PC-3 (cell line): Measurements from ENCODE around the gene EMC8. TPM values are rescaled to one million over a fixed set of nuclear protein-coding genes. Genes with fewer than 3 reads are reported as not detected.

ENCODE experiments used
- ATAC-seq: fragments of 200-7000 bp; cut with Tn5 transposase; 2 replicates; pipeline ENCODE4 v1.9.1; 2020; ENCODE audit warnings: mild to moderate bottlenecking, moderate library complexity
- BruUV-seq: library from RNA; stranded (reverse); fragments of 400-500 nt; replicated peaks from 2 replicates; lab custom pipeline; 2021; lab: Mats Ljungman, UMichigan
- CTCF ChIA-PET: fragments of 300-600 bp; sonication (Branson Sonifier 250); formaldehyde crosslinking; loops from one replicate; lab custom pipeline; 2022; ENCODE audit warnings: antibody characterized with exemption; lab: Charles Lee
- POLR2A ChIA-PET: fragments of 300-600 bp; sonication (Branson Sonifier 250); formaldehyde crosslinking; loops from one replicate; lab custom pipeline; 2022; ENCODE audit warnings: antibody characterized with exemption; ENCODE audit not compliant: unreplicated experiment; lab: Charles Lee
- DNase-seq: peaks from one replicate; pipeline ENCODE4 v3.0.0-alpha.2; 2015
- H2AFZ ChIP-seq: fragments of 300-600 bp; sonication (generic); 2 replicates; pipeline ENCODE4 v1.6.0; 2016; ENCODE audit warnings: antibody characterized with exemption, low read length
- H3F3A ChIP-seq: fragments of 300-600 bp; sonication (generic); one replicate; pipeline ENCODE4 v1.6.0; 2017; ENCODE audit warnings: antibody characterized with exemption, low read length, control low read depth, mild to moderate bottlenecking; ENCODE audit not compliant: unreplicated experiment
- H3K27ac ChIP-seq: fragments of 300-600 bp; sonication (generic); 2 replicates; pipeline ENCODE4 v1.5.1; 2016; ENCODE audit warnings: mild to moderate bottlenecking, low read length
- H3K27me3 ChIP-seq: fragments of 300-600 bp; sonication (generic); 2 replicates; pipeline ENCODE4 v1.6.1; 2016; ENCODE audit warnings: low read length, mixed read lengths
- H3K36me3 ChIP-seq: fragments of 300-600 bp; sonication (generic); 2 replicates; pipeline ENCODE4 v1.6.1; 2016; ENCODE audit warnings: low read depth, mixed run types, low read length, mixed read lengths
- H3K4me1 ChIP-seq: fragments of 300-600 bp; sonication (generic); 2 replicates; pipeline ENCODE4 v1.5.1; 2016; ENCODE audit warnings: low read length; ENCODE audit not compliant: insufficient read depth
- H3K4me2 ChIP-seq: fragments of 300-600 bp; sonication (generic); 2 replicates; pipeline ENCODE4 v1.6.0; 2016; ENCODE audit warnings: low read length
- H3K4me3 ChIP-seq: fragments of 300-600 bp; sonication (generic); 2 replicates; pipeline ENCODE4 v1.5.1; 2016; ENCODE audit warnings: mild to moderate bottlenecking, low read length, mixed read lengths
- H3K79me2 ChIP-seq: fragments of 300-600 bp; sonication (generic); 2 replicates; pipeline ENCODE4 v1.6.1; 2017; ENCODE audit warnings: low read length, mixed read lengths
- H3K9ac ChIP-seq: fragments of 300-600 bp; sonication (generic); 2 replicates; pipeline ENCODE4 v1.6.0; 2016; ENCODE audit warnings: mild to moderate bottlenecking, low read length
- H3K9me2 ChIP-seq: fragments of 300-600 bp; sonication (generic); replicated peaks from 2 replicates; pipeline ENCODE4 v1.6.1; 2016; ENCODE audit warnings: mixed run types, low read length, mixed read lengths
- H3K9me3 ChIP-seq: fragments of 300-600 bp; sonication (generic); 2 replicates; pipeline ENCODE4 v1.6.1; 2016; ENCODE audit warnings: low read length, mixed read lengths
- H4K20me1 ChIP-seq: fragments of 300-600 bp; sonication (generic); 2 replicates; pipeline ENCODE4 v1.6.1; 2016; ENCODE audit warnings: low read length, mixed read lengths
- CTCF ChIP-seq: fragments of 300-600 bp; sonication (generic); conservative IDR thresholded peaks from 2 replicates; pipeline ENCODE4 v1.5.1; 2017; ENCODE audit warnings: antibody characterized with exemption, low read depth, mild to moderate bottlenecking, low read length
- EZH2 ChIP-seq: fragments of 300-600 bp; sonication (generic); IDR thresholded peaks from one replicate; pipeline ENCODE4 v1.6.1; 2017; ENCODE audit warnings: antibody characterized with exemption, mild to moderate bottlenecking, low read length; ENCODE audit not compliant: unreplicated experiment
- EZH2phosphoT487 ChIP-seq: fragments of 300-600 bp; sonication (generic); IDR thresholded peaks from 2 replicates; pipeline ENCODE4 v1.6.1; 2018; ENCODE audit warnings: mild to moderate bottlenecking, antibody characterized with exemption, low read length, borderline replicate concordance
- intact Hi-C: fragments of 100-400 bp; cut with micrococcal nuclease; formaldehyde crosslinking; loops from 2 replicates; pipeline ENCODE4 v1.9.0; 2023
- total RNA-seq: library from RNA; depleted of rRNA; stranded (reverse); fragments of >200 nt; gene quantifications from 2 replicates; pipeline ENCODE4 v1.2.3, GENCODE V29; 2014

Gene EMC8
- total RNA-seq, 1 experiment from 2014 or later, result 46.1 TPM

- no peak overlapping the region for H3K4me3 ChIP-seq
- POLR2A ChIA-PET, result no interaction called here
- no peaks in the 10 kb centered on the region for H3K9me2 ChIP-seq
- CTCF ChIA-PET, result no interaction called here
- H3K27me3 ChIP-seq, result peaks cover 86% of the 10 kb centered on the region
- H3K4me1 ChIP-seq, result no peaks in the 10 kb centered on the region
- intact Hi-C loops, result no loop called here
- no peak for DNase-seq
- TF ChIP-seq CTCF, result no peak
- H3F3A ChIP-seq, result no peaks in the 10 kb centered on the region
- ATAC-seq, result no peak
- no peak overlapping the region for H2AFZ ChIP-seq
- no peak overlapping the region for H3K4me2 ChIP-seq
- no peak overlapping the region for H3K27ac ChIP-seq
- no peaks in the 10 kb centered on the region for H3K36me3 ChIP-seq
- H4K20me1 ChIP-seq, result no peaks in the 10 kb centered on the region
- H3K79me2 ChIP-seq, result no peaks in the 10 kb centered on the region
- no TSS peak for BruUV-seq
- no peak overlapping the region for H3K9ac ChIP-seq
- no peaks in the 10 kb centered on the region for H3K9me3 ChIP-seq
Observed at GRCh38 chr16:85840801-85841200, 41.5 kb upstream of the EMC8 start.

GRCh38 chr16:85840395-85840794, 41.1 kb upstream of the EMC8 start:
- ATAC-seq, result no peak
- intact Hi-C loops, result no loop called here
- H3K79me2 ChIP-seq, result no peaks in the 10 kb centered on the region
- no TSS peak for BruUV-seq
- no peak overlapping the region for H3K27ac ChIP-seq
- POLR2A ChIA-PET, result no interaction called here
- H2AFZ ChIP-seq, result no peak overlapping the region
- H3K9me2 ChIP-seq, result no peaks in the 10 kb centered on the region
- peaks cover 90% of the 10 kb centered on the region for H3K27me3 ChIP-seq
- H3K9me3 ChIP-seq, result no peaks in the 10 kb centered on the region
- H3K4me3 ChIP-seq, result no peak overlapping the region
- no peaks in the 10 kb centered on the region for H4K20me1 ChIP-seq
- CTCF ChIA-PET, result no interaction called here
- TF ChIP-seq EZH2phosphoT487 (no peak), EZH2 (no peak), CTCF (no peak)
- no peaks in the 10 kb centered on the region for H3K36me3 ChIP-seq
- H3K4me1 ChIP-seq, result no peaks in the 10 kb centered on the region
- H3K9ac ChIP-seq, result no peak overlapping the region
- no peaks in the 10 kb centered on the region for H3F3A ChIP-seq
- DNase-seq, result no peak
- H3K4me2 ChIP-seq, result no peak overlapping the region

GRCh38 chr16:85839681-85840240, 40.4 kb upstream of the EMC8 start:
- no peak for ATAC-seq
- ChIA-PET CTCF (no interaction called here), POLR2A (no interaction called here)
- Histone ChIP-seq H3K79me2 (no peaks in the 10 kb centered on the region), H3F3A (no peaks in the 10 kb centered on the region), H3K9me3 (no peaks in the 10 kb centered on the region), H2AFZ (no peak overlapping the region), H3K4me3 (no peak overlapping the region), H3K4me1 (no peaks in the 10 kb centered on the region), H3K9ac (no peak overlapping the region), H3K36me3 (no peaks in the 10 kb centered on the region), H4K20me1 (no peaks in the 10 kb centered on the region), H3K4me2 (no peak overlapping the region), H3K27me3 (peaks cover 90% of the 10 kb centered on the region), H3K9me2 (no peaks in the 10 kb centered on the region), H3K27ac (no peak overlapping the region)
- DNase-seq, result no peak
- intact Hi-C loops, result no loop called here
- no peak for TF ChIP-seq CTCF
- BruUV-seq, result no TSS peak
